ENCODE data around the gene MILR1. TPM values are rescaled to one million over a fixed set of nuclear protein-coding genes. Genes with fewer than 3 reads are reported as not detected.

MILR1 gene
- total RNA-seq, 4 donors from 2014 or later: 2.9 to 6.6 (median 4.2) TPM

- H3K27ac ChIP-seq (replicated peaks in 1 of 4): peak overlapping the region; percentile 77 to 86 (median 82)
- peak overlapping the region; percentile 66 to 79 (median 76) for H3K4me3 ChIP-seq
- H3K27me3 ChIP-seq: no peaks in the 10 kb centered on the region
- under 1% methylated on average over 18 of the region's 20 CpGs for WGBS
- H3K4me1 ChIP-seq: peaks cover 42 to 78% (median 63%) of the 10 kb centered on the region in 4 donors
- TF ChIP-seq POLR2AphosphoS5 (IDR thresholded peaks at IDR 0.05) (no peak), EP300 (IDR thresholded peaks at IDR 0.05) (no peak), POLR2A (IDR thresholded peaks at IDR 0.05; ENCODE audit: low read depth) (no peak)
- H3K36me3 ChIP-seq: peaks cover 26 to 57% (median 49%) of the 10 kb centered on the region in 4 donors
- H3K9me3 ChIP-seq: no peaks in the 10 kb centered on the region
- intact Hi-C loops (cut with DNase I): no loop called here
- DNase-seq (ENCODE audit: extremely low spot score): no peak
Measured at GRCh38 chr17:64496348-64496785, 47.5 kb downstream of the MILR1 start.

GRCh38 chr17:64496786-64497564 lies 48.1 kb downstream of the MILR1 start, which contains the start of gene POLG2:
POLG2 (minus strand) TSS chr17:64497054; CDS start chr17:64496968, 86 bp downstream.
- peak within 1 kb of the TSS; percentile 77 to 86 (median 82) for H3K27ac ChIP-seq (replicated peaks in 1 of 4)
- intact Hi-C loops (cut with DNase I): no loop called here
- H3K36me3 ChIP-seq: peaks cover 32 to 58% (median 50%) of the 10 kb centered on the region in 4 donors
- peak; percentile 97 for DNase-seq (ENCODE audit: extremely low spot score)
- TF ChIP-seq POLR2A (IDR thresholded peaks at IDR 0.05; ENCODE audit: low read depth) (no peak), CTCF (IDR thresholded peaks at IDR 0.05) (peak; percentile 35 to 44 (median 43)), POLR2AphosphoS5 (IDR thresholded peaks at IDR 0.05) (peak; percentile 88 to 93)
- peak within 1 kb of the TSS; percentile 66 to 79 (median 76) for H3K4me3 ChIP-seq
- WGBS: under 1% methylated on average over 47 of the region's 50 CpGs
- H3K27me3 ChIP-seq: no peaks in the 10 kb centered on the region
- H3K9me3 ChIP-seq: no peaks in the 10 kb centered on the region
- H3K4me1 ChIP-seq: peaks cover 47 to 84% (median 70%) of the 10 kb centered on the region in 4 donors

- Histone ChIP-seq H3K27ac (replicated peaks in 1 of 4) (peak overlapping the region; percentile 77 to 86 (median 82)), H3K36me3 (peaks cover 38 to 59% (median 54%) of the 10 kb centered on the region in 4 donors), H3K4me1 (peaks cover 53 to 90% (median 76%) of the 10 kb centered on the region in 4 donors), H3K4me3 (peak overlapping the region; percentile 66 to 79 (median 76)), H3K9me3 (no peaks in the 10 kb centered on the region), H3K27me3 (no peaks in the 10 kb centered on the region)
- TF ChIP-seq POLR2A (IDR thresholded peaks at IDR 0.05; ENCODE audit: low read depth): no peak
- TF ChIP-seq CTCF (IDR thresholded peaks at IDR 0.05): no peak
- TF ChIP-seq EP300 (IDR thresholded peaks at IDR 0.05): no peak
- WGBS: 35% methylated on average over 4 of the region's 4 CpGs
- DNase-seq (ENCODE audit: extremely low spot score): no peak
- intact Hi-C loops (cut with DNase I): no loop called here
Measured at GRCh38 chr17:64497565-64498035, 48.7 kb downstream of the MILR1 start.

- 63% methylated on average over 7 of the region's 7 CpGs for WGBS
- no peak for TF ChIP-seq EP300 (IDR thresholded peaks at IDR 0.05)
- no peak for DNase-seq (ENCODE audit: extremely low spot score)
- intact Hi-C loops (cut with DNase I): no loop called here
- Histone ChIP-seq H3K9me3 (no peaks in the 10 kb centered on the region), H3K27ac (replicated peaks in 1 of 4) (peak overlapping the region in 1 of 4 donors; percentile 82), H3K27me3 (no peaks in the 10 kb centered on the region), H3K4me3 (no peak overlapping the region), H3K36me3 (peaks cover 48 to 61% (median 58%) of the 10 kb centered on the region in 4 donors), H3K4me1 (peaks cover 63 to 93% (median 84%) of the 10 kb centered on the region in 4 donors)
Measured at GRCh38 chr17:64498308-64499203, 49.6 kb downstream of the MILR1 start.

- intact Hi-C loops (cut with DNase I): loop anchor here (5.0 kb wide), 1 partner anchor 152 kb away; no protein-coding TSS in a partner anchor
- DNase-seq (ENCODE audit: extremely low spot score): no peak
Measured at GRCh38 chr17:64499805-64500486, 51.0 kb downstream of the MILR1 start.

More at GRCh38 chr17:64499805-64500486, 51.0 kb downstream of the MILR1 start:
- Histone ChIP-seq H3K4me1 (peaks cover 65 to 91% (median 86%) of the 10 kb centered on the region in 4 donors), H3K27ac (replicated peaks in 1 of 4) (peak overlapping the region in 1 of 4 donors; percentile 25), H3K4me3 (no peak overlapping the region), H3K9me3 (no peaks in the 10 kb centered on the region), H3K27me3 (no peaks in the 10 kb centered on the region), H3K36me3 (peaks cover 54 to 75% (median 70%) of the 10 kb centered on the region in 4 donors)
- 77% methylated on average over 6 of the region's 6 CpGs for WGBS
- TF ChIP-seq EP300 (IDR thresholded peaks at IDR 0.05) (no peak), POLR2A (IDR thresholded peaks at IDR 0.05; ENCODE audit: low read depth) (no peak), POLR2AphosphoS5 (IDR thresholded peaks at IDR 0.05) (no peak), CTCF (IDR thresholded peaks at IDR 0.05) (no peak)
